Measurements from ENCODE around the gene LMF1.

- TF ChIP-seq POLR2A (IDR thresholded peaks at IDR 0.05), result no peak
- no peak for TF ChIP-seq CTCF (IDR thresholded peaks at IDR 0.05)
These were observed 6.3 kb downstream of the LMF1 start for GRCh38 chr16:964356-965035.
